Ascending aorta (tissue), 2 donors: ENCODE measurements around the gene SLC30A2. TPM values are rescaled to one million over a fixed set of nuclear protein-coding genes. Genes with fewer than 3 reads are reported as not detected.

Source experiments
- DNase-seq, 2 donors: peaks; one replicate each; pipeline ENCODE4 v3.0.0-alpha.2; 2019; ENCODE audit warnings: low spot score in 2 of 2
- H3K27ac ChIP-seq, 2 donors: fragments of 200-600 bp; sonication (generic); one replicate each; pipeline ENCODE4 v1.5.1; 2016 to 2017; ENCODE audit warnings: mild to moderate bottlenecking in 1 of 2
- H3K27me3 ChIP-seq: fragments of 200-600 bp; sonication (generic); one replicate; pipeline ENCODE4 v1.5.1; 2017
- H3K36me3 ChIP-seq, 2 donors: fragments of 200-600 bp; sonication (generic); one replicate each; pipeline ENCODE4 v1.5.1; 2016
- H3K4me1 ChIP-seq, 2 donors: fragments of 200-600 bp; sonication (generic); one replicate each; pipeline ENCODE4 v1.5.1; 2016 to 2017; ENCODE audit warnings: mild to moderate bottlenecking in 1 of 2
- H3K4me3 ChIP-seq, 2 donors: fragments of 200-600 bp; sonication (generic); one replicate each; pipeline ENCODE4 v1.5.1; 2016 to 2017; ENCODE audit warnings: mild to moderate bottlenecking in 1 of 2
- H3K9me3 ChIP-seq, 2 donors: fragments of 200-600 bp; sonication (generic); one replicate each; pipeline ENCODE4 v1.5.1; 2016
- CTCF ChIP-seq, 3 experiments: fragments of 200-600 bp in 2 of 3; fragments of 450-650 bp in 1 of 3; sonication (generic) in 2 of 3; IDR thresholded peaks; one replicate each; pipeline ENCODE4 v1.5.1; 2016 to 2019; ENCODE audit warnings: antibody characterized with exemption in 3 of 3, mild to moderate bottlenecking in 1 of 3, moderate library complexity in 1 of 3
- intact Hi-C: fragments of 100-400 bp; cut with DNase I; formaldehyde crosslinking; loops from one replicate; pipeline ENCODE4 v1.15.1; 2023
- total RNA-seq: library from RNA; depleted of rRNA; stranded (reverse); fragments of >200 nt; gene quantifications from one replicate; pipeline ENCODE4 v1.1.0, GENCODE V29; 2016

Gene SLC30A2
- total RNA-seq, 1 donor from 2014 or later, result not detected

- intact Hi-C loops, result no loop called here
- peaks cover 6 to 14% of the 10 kb centered on the region in 2 donors for H3K36me3 ChIP-seq
- H3K27me3 ChIP-seq, result no peaks in the 10 kb centered on the region
- no peak overlapping the region for H3K4me3 ChIP-seq
- peaks cover 3 to 4% of the 10 kb centered on the region in 2 donors for H3K4me1 ChIP-seq
- H3K27ac ChIP-seq, result no peak overlapping the region
- DNase-seq, result no peak
- no peak for TF ChIP-seq CTCF (IDR thresholded peaks at IDR 0.05)
- no peaks in the 10 kb centered on the region for H3K9me3 ChIP-seq
Observed at GRCh38 chr1:25991937-25992688, 53.8 kb downstream of the SLC30A2 start.

GRCh38 chr1:25990702-25991395 is 55.1 kb downstream of the SLC30A2 start:
- TF ChIP-seq CTCF (IDR thresholded peaks at IDR 0.05), result no peak
- peak overlapping the region in 1 of 2 donors; percentile 2 for H3K4me3 ChIP-seq
- no peak overlapping the region for H3K27ac ChIP-seq
- H3K27me3 ChIP-seq, result no peaks in the 10 kb centered on the region
- no peaks in the 10 kb centered on the region for H3K4me1 ChIP-seq
- intact Hi-C loops, result no loop called here
- peaks cover 7 to 17% of the 10 kb centered on the region in 2 donors for H3K36me3 ChIP-seq
- no peak for DNase-seq
- H3K9me3 ChIP-seq, result no peaks in the 10 kb centered on the region

- Histone ChIP-seq H3K27ac (no peak overlapping the region), H3K36me3 (peaks cover 13 to 22% of the 10 kb centered on the region in 2 donors), H3K27me3 (no peaks in the 10 kb centered on the region), H3K9me3 (no peaks in the 10 kb centered on the region), H3K4me3 (peak overlapping the region in 1 of 2 donors; percentile 2), H3K4me1 (no peaks in the 10 kb centered on the region)
- DNase-seq, result no peak
- TF ChIP-seq CTCF (IDR thresholded peaks at IDR 0.05), result no peak
- intact Hi-C loops, result no loop called here
Observed at GRCh38 chr1:25990251-25990650, 55.7 kb downstream of the SLC30A2 start.

GRCh38 chr1:25989440-25990234 is 56.3 kb downstream of the SLC30A2 start:
- Histone ChIP-seq H3K9me3 (no peaks in the 10 kb centered on the region), H3K27me3 (no peaks in the 10 kb centered on the region), H3K4me3 (no peak overlapping the region), H3K36me3 (peaks cover 16 to 26% of the 10 kb centered on the region in 2 donors), H3K27ac (no peak overlapping the region), H3K4me1 (no peaks in the 10 kb centered on the region)
- no peak for DNase-seq
- no peak for TF ChIP-seq CTCF (IDR thresholded peaks at IDR 0.05)
- intact Hi-C loops, result no loop called here

- Histone ChIP-seq H3K36me3 (peaks cover 28 to 35% of the 10 kb centered on the region in 2 donors), H3K4me1 (no peaks in the 10 kb centered on the region), H3K4me3 (no peak overlapping the region), H3K9me3 (no peaks in the 10 kb centered on the region), H3K27ac (no peak overlapping the region), H3K27me3 (no peaks in the 10 kb centered on the region)
- intact Hi-C loops, result no loop called here
- TF ChIP-seq CTCF (IDR thresholded peaks at IDR 0.05), result no peak
- DNase-seq, result no peak
Observed at GRCh38 chr1:25987951-25988350, 58.0 kb downstream of the SLC30A2 start.

Other genes starting within 250 kb of the SLC30A2 start
- gene SELENON, start 245.9 kb downstream of the SLC30A2 start, total RNA-seq, result 208 TPM
- 20.9 TPM for gene MTFR1L, start 226.2 kb downstream of the SLC30A2 start, total RNA-seq
- gene AUNIP, start 186.7 kb downstream of the SLC30A2 start, total RNA-seq, result not detected
- gene PAQR7, start 170.4 kb downstream of the SLC30A2 start, total RNA-seq, result 6.9 TPM
- 16.8 TPM for gene STMN1, start 139.7 kb downstream of the SLC30A2 start, total RNA-seq
- gene PAFAH2, start 48.1 kb downstream of the SLC30A2 start, total RNA-seq, result 1.3 TPM
- gene EXTL1, start 24.3 kb downstream of the SLC30A2 start, total RNA-seq, result 0.85 TPM
- gene TRIM63, start 21.5 kb upstream of the SLC30A2 start, total RNA-seq, result not detected
- gene PDIK1L, start 65.7 kb upstream of the SLC30A2 start, total RNA-seq, result 4.0 TPM
- gene FAM110D, start 113.0 kb upstream of the SLC30A2 start, total RNA-seq, result 60.0 TPM
- gene C1orf232, start 122.8 kb upstream of the SLC30A2 start, total RNA-seq, result not detected
- gene ZNF593, start 123.8 kb upstream of the SLC30A2 start, total RNA-seq, result 90.0 TPM
- gene ZNF593OS, start 125.7 kb upstream of the SLC30A2 start, total RNA-seq, result not detected
- gene CNKSR1, start 131.4 kb upstream of the SLC30A2 start, total RNA-seq, result not detected
- not detected for gene CATSPER4, start 144.5 kb upstream of the SLC30A2 start, total RNA-seq
- gene CEP85, start 188.1 kb upstream of the SLC30A2 start, total RNA-seq, result 5.0 TPM
- 228 TPM for gene SH3BGRL3, start 234.0 kb upstream of the SLC30A2 start, total RNA-seq